GM23338 (cell line): Measurements from ENCODE around the gene IL18BP. TPM values are rescaled to one million over a fixed set of nuclear protein-coding genes. Genes with fewer than 3 reads are reported as not detected.

Experiments
- ATAC-seq: fragments of 200-7000 bp; cut with Tn5 transposase; 3 replicates; pipeline ENCODE4 v1.9.1; 2020
- DNase-seq: peaks from one replicate; pipeline ENCODE4 v3.0.0-alpha.2; 2015; ENCODE audit warnings: low spot score
- H2AFZ ChIP-seq: fragments of 200-600 bp; sonication (generic); 2 replicates; pipeline ENCODE4 v1.8.0; 2016; ENCODE audit warnings: antibody characterized with exemption, mild to moderate bottlenecking, moderate library complexity
- H3F3A ChIP-seq: fragments of 200-600 bp; sonication (generic); replicated peaks from 2 replicates; pipeline ENCODE4 v1.8.0; 2017; ENCODE audit warnings: antibody characterized with exemption, mixed run types, low read depth
- H3K27ac ChIP-seq: fragments of 200-600 bp; sonication (generic); 2 replicates; pipeline ENCODE4 v1.6.1; 2016; ENCODE audit warnings: low read depth
- H3K27me3 ChIP-seq: fragments of 200-600 bp; sonication (generic); 2 replicates; pipeline ENCODE4 v1.8.0; 2016; ENCODE audit warnings: mild to moderate bottlenecking, mixed run types, moderate library complexity; ENCODE audit not compliant: insufficient read depth
- H3K36me3 ChIP-seq: fragments of 200-600 bp; sonication (generic); 2 replicates; pipeline ENCODE4 v1.8.0; 2016; ENCODE audit warnings: mild to moderate bottlenecking; ENCODE audit not compliant: insufficient read depth
- H3K4me1 ChIP-seq: fragments of 200-600 bp; sonication (generic); 2 replicates; pipeline ENCODE4 v1.8.0; 2016; ENCODE audit warnings: mild to moderate bottlenecking, moderate library complexity; ENCODE audit not compliant: insufficient read depth
- H3K4me2 ChIP-seq: fragments of 200-600 bp; sonication (generic); 2 replicates; pipeline ENCODE4 v1.7.1; 2017; ENCODE audit warnings: mixed run types
- H3K4me3 ChIP-seq: fragments of 200-600 bp; sonication (generic); 2 replicates; pipeline ENCODE4 v1.6.1; 2016; ENCODE audit warnings: mixed run types
- H3K79me2 ChIP-seq: fragments of 200-600 bp; sonication (generic); replicated peaks from 2 replicates; pipeline ENCODE4 v1.8.0; 2017; ENCODE audit warnings: mild to moderate bottlenecking; ENCODE audit not compliant: insufficient read depth
- H3K9me2 ChIP-seq: fragments of 200-600 bp; sonication (generic); 2 replicates; pipeline ENCODE4 v1.8.0; 2017; ENCODE audit not compliant: insufficient read depth
- H4K20me1 ChIP-seq: fragments of 200-600 bp; sonication (generic); replicated peaks from 2 replicates; pipeline ENCODE4 v1.8.0; 2017; ENCODE audit warnings: mild to moderate bottlenecking; ENCODE audit not compliant: insufficient read depth
- H3K27ac Mint-ChIP-seq: 2 replicates; pipeline ENCODE4 v1.8.0; 2020; ENCODE audit warnings: inconsistent platforms, mild to moderate bottlenecking, moderate library complexity, mixed read lengths
- H3K27me3 Mint-ChIP-seq: 3 replicates; pipeline ENCODE4 v1.8.0; 2022; ENCODE audit warnings: low read depth, mild to moderate bottlenecking, moderate library complexity, mixed read lengths, inconsistent platforms; ENCODE audit not compliant: insufficient read depth, poor library complexity
- H3K36me3 Mint-ChIP-seq: 3 replicates; pipeline ENCODE4 v1.8.0; 2021; ENCODE audit warnings: low read depth, mild to moderate bottlenecking, inconsistent platforms, moderate library complexity, mixed read lengths
- H3K4me1 Mint-ChIP-seq: 3 replicates; pipeline ENCODE4 v1.8.0; 2020; ENCODE audit warnings: mild to moderate bottlenecking, inconsistent platforms, mixed read lengths
- H3K4me3 Mint-ChIP-seq: 3 replicates; pipeline ENCODE4 v1.8.0; 2021; ENCODE audit warnings: moderate library complexity, mild to moderate bottlenecking, inconsistent platforms, mixed read lengths
- H3K9me3 Mint-ChIP-seq: 3 replicates; pipeline ENCODE4 v1.8.0; 2020; ENCODE audit warnings: moderate library complexity, mild to moderate bottlenecking, inconsistent platforms, mixed read lengths
- ETS1 ChIP-seq: IDR thresholded peaks from 2 replicates; pipeline ENCODE4 v1.6.1; 2016; ENCODE audit warnings: antibody characterized with exemption
- EZH2 ChIP-seq: fragments of 200-600 bp; sonication (generic); IDR thresholded peaks from one replicate; pipeline ENCODE4 v1.8.0; 2017; ENCODE audit warnings: antibody characterized with exemption, mild to moderate bottlenecking, low read depth; ENCODE audit not compliant: unreplicated experiment
- POLR2AphosphoS5 ChIP-seq: IDR thresholded peaks from 2 replicates; pipeline ENCODE4 v1.6.1; 2016; ENCODE audit warnings: antibody characterized with exemption, low read depth
- ZNF462 ChIP-seq: fragments of 250-450 bp; sonication (Bioruptor Pico); IDR thresholded peaks from 2 replicates; pipeline ENCODE4 v1.5.0; 2020; ENCODE audit warnings: mild to moderate bottlenecking, moderate library complexity
- polyA plus RNA-seq: library from polyadenylated mRNA; unstranded; fragments of >200 nt; fragmentation: Nextera tagmentation; extraction: Ambion mirVana; gene quantifications from 2 replicates; pipeline ENCODE4 v1.2.1, GENCODE V29; 2016
- total RNA-seq: library from RNA; depleted of rRNA; stranded (reverse); fragments of >200 nt; shearing (Covaris generic); gene quantifications from 2 replicates; pipeline ENCODE4 v1.2.3, GENCODE V29; 2014

IL18BP gene
- total and polyA plus RNA-seq, 2 experiments from 2014 or later, result 3.8 to 11.2 TPM

- H3K4me1 Mint-ChIP-seq, result no peaks in the 10 kb centered on the region; the same call in 2 of the 3 replicates
- TF ChIP-seq ETS1 (no peak), POLR2AphosphoS5 (peak; percentile 39; the same call in 1 of the 2 replicates), ZNF462 (CRISPR knock-in tag) (no peak), EZH2 (no peak)
- Histone ChIP-seq H3K27me3 (no peaks in the 10 kb centered on the region), H4K20me1 (peaks cover 22% of the 10 kb centered on the region), H3K36me3 (peaks cover 9% of the 10 kb centered on the region; the same call in 1 of the 2 replicates), H3K4me3 (no peak overlapping the region), H3K4me2 (no peak overlapping the region), H3K9me2 (no peaks in the 10 kb centered on the region), H3K79me2 (no peaks in the 10 kb centered on the region), H3K4me1 (no peaks in the 10 kb centered on the region), H2AFZ (no peak overlapping the region), H3K27ac (no peak overlapping the region), H3F3A (peaks cover 3% of the 10 kb centered on the region)
- no peak overlapping the region for H3K4me3 Mint-ChIP-seq
- H3K27ac Mint-ChIP-seq, result no peak overlapping the region
- peaks cover 37% of the 10 kb centered on the region for H3K27me3 Mint-ChIP-seq
- H3K36me3 Mint-ChIP-seq, result peaks cover 91% of the 10 kb centered on the region
- ATAC-seq, result no peak
- peaks cover 2% of the 10 kb centered on the region; the same call in 1 of the 3 replicates for H3K9me3 Mint-ChIP-seq
- DNase-seq, result no peak
These were observed 7.8 kb downstream of the IL18BP start for GRCh38 chr11:72006309-72007088.
